HCT116 (cell line): ENCODE results near the gene MUC20. TPM values are rescaled to one million over a fixed set of nuclear protein-coding genes. Genes with fewer than 3 reads are reported as not detected.
"Not testable (repeated sequence)": the region's sequence is repeated elsewhere in the genome, so short reads cannot be mapped to it uniquely, and the experiment has no call there.

ENCODE experiments used
- ATAC-seq: fragments of 200-7000 bp; cut with Tn5 transposase; 2 replicates; pipeline ENCODE4 v1.9.1; 2020; ENCODE audit warnings: mild to moderate bottlenecking, moderate library complexity
- BruUV-seq: library from RNA; stranded (reverse); fragments of 400-500 nt; replicated peaks from 2 replicates; lab custom pipeline; 2021; lab: Mats Ljungman, UMichigan
- CTCF ChIA-PET: fragments of 300-600 bp; sonication (Branson Sonifier 250); formaldehyde crosslinking; loops from one replicate; lab custom pipeline; 2021; ENCODE audit warnings: antibody characterized with exemption; lab: Charles Lee
- POLR2A ChIA-PET: fragments of 300-600, 350-600 bp; sonication (Branson Sonifier 250); formaldehyde crosslinking; loops from one replicate; lab custom pipeline; 2021; ENCODE audit warnings: antibody characterized with exemption; lab: Charles Lee
- RAD21 ChIA-PET, 2 experiments: fragments of 300-600 bp; sonication (Branson Sonifier 250); formaldehyde crosslinking; loops; one replicate each; lab custom pipeline; 2023; ENCODE audit warnings: low total read pairs in 2 of 2; ENCODE audit not compliant: uncharacterized antibody in 2 of 2, unreplicated experiment in 2 of 2, low non-redundant PET in 1 of 2; lab: Charles Lee
- DNase-seq: peaks from one replicate; pipeline ENCODE4 v3.0.0-alpha.2; 2010; ENCODE audit warnings: low read depth, low spot score
- H2AFZ ChIP-seq: fragments of 200-600 bp; shearing (Covaris generic), sonication (generic); 2 replicates; pipeline ENCODE4 v1.6.1; 2017; ENCODE audit warnings: low read depth, mixed run types, mixed read lengths, antibody characterized with exemption, low read length; ENCODE audit not compliant: poor library complexity, severe bottlenecking
- H3K27ac ChIP-seq: 2 replicates; pipeline ENCODE4 v1.5.1; 2012; ENCODE audit warnings: low read depth, low read length
- H3K27me3 ChIP-seq: fragments of 200-600 bp; sonication (generic); 2 replicates; pipeline ENCODE4 v1.6.1; 2016; ENCODE audit warnings: mixed run types, low read length, mixed read lengths; ENCODE audit not compliant: insufficient read depth
- H3K36me3 ChIP-seq, 2 experiments: fragments of 200-500 bp in 1 of 2; fragments of 200-600 bp in 1 of 2; sonication (Bioruptor generic) in 1 of 2; sonication (generic) in 1 of 2; 2 replicates each; pipeline versions ENCODE4 v1.5.1 to v1.6.1; 2014 to 2016; ENCODE audit warnings: low read length in 2 of 2, inconsistent platforms in 1 of 2, mixed read lengths in 1 of 2, mixed run types in 1 of 2; ENCODE audit not compliant: insufficient read depth in 2 of 2, control insufficient read depth in 1 of 2
- H3K4me1 ChIP-seq, 2 experiments: fragments of 200-600 bp in 1 of 2; sonication (generic) in 1 of 2; 2 replicates each; pipeline versions ENCODE4 v1.5.1 to v1.6.1; 2012 to 2017; ENCODE audit warnings: low read length in 2 of 2, inconsistent platforms in 1 of 2, mild to moderate bottlenecking in 1 of 2, mixed read lengths in 1 of 2, mixed run types in 1 of 2, moderate library complexity in 1 of 2; ENCODE audit not compliant: insufficient read depth in 2 of 2, control insufficient read depth in 1 of 2
- H3K4me2 ChIP-seq: fragments of 200-600 bp; sonication (generic); 2 replicates; pipeline ENCODE4 v1.6.1; 2017; ENCODE audit warnings: mixed run types, low read length, mixed read lengths
- H3K4me3 ChIP-seq, 2 experiments: fragments of 200-600 bp in 1 of 2; sonication (generic) in 1 of 2; replicated peaks in 1 of 2; 2 replicates each; pipeline ENCODE4 v1.5.1; 2011 to 2016; ENCODE audit warnings: low read length in 2 of 2, control low read depth in 1 of 2, low read depth in 1 of 2, mild to moderate bottlenecking in 1 of 2, mixed read lengths in 1 of 2, mixed run types in 1 of 2
- H3K79me2 ChIP-seq: fragments of 200-600 bp; sonication (generic); 2 replicates; pipeline ENCODE4 v1.6.1; 2017; ENCODE audit warnings: mild to moderate bottlenecking, mixed run types, low read length, moderate library complexity, mixed read lengths; ENCODE audit not compliant: insufficient read depth
- H3K9ac ChIP-seq: fragments of 200-600 bp; sonication (generic); 2 replicates; pipeline ENCODE4 v1.6.1; 2016; ENCODE audit warnings: low read length, mixed read lengths
- H3K9me2 ChIP-seq: fragments of 200-600 bp; sonication (generic), shearing (Covaris generic); 2 replicates; pipeline ENCODE4 v1.6.1; 2017; ENCODE audit warnings: mixed run types, mild to moderate bottlenecking, moderate library complexity; ENCODE audit not compliant: insufficient read depth
- H3K9me3 ChIP-seq, 2 experiments: fragments of 200-500 bp in 1 of 2; fragments of 200-600 bp in 1 of 2; sonication (Bioruptor generic) in 1 of 2; sonication (generic) in 1 of 2; 2 replicates each; pipeline ENCODE4 v1.6.1; 2014 to 2017; ENCODE audit warnings: low read length in 2 of 2, mixed read lengths in 2 of 2, inconsistent platforms in 1 of 2, low read depth in 1 of 2, mild to moderate bottlenecking in 1 of 2, mixed run types in 1 of 2, moderate library complexity in 1 of 2; ENCODE audit not compliant: control insufficient read depth in 1 of 2, insufficient read depth in 1 of 2
- H4K20me1 ChIP-seq: fragments of 200-600 bp; sonication (generic), shearing (Covaris generic); 2 replicates; pipeline ENCODE4 v1.6.1; 2017; ENCODE audit warnings: mixed run types, mild to moderate bottlenecking, moderate library complexity; ENCODE audit not compliant: insufficient read depth
- intact Hi-C: fragments of 100-400 bp; cut with micrococcal nuclease; formaldehyde crosslinking; loops from 2 replicates; pipeline ENCODE4 v1.10.0; 2022
- total RNA-seq: library from RNA; stranded (reverse); gene quantifications from one replicate; pipeline ENCODE4 v1.2.1, GENCODE V29; 2021; ENCODE audit not compliant: unreplicated experiment

The MUC20 gene
- total RNA-seq, 1 experiment from 2014 or later = 2.4 TPM

GRCh38 chr3:195678391-195679015, 42.3 kb upstream of the MUC20 start:
- intact Hi-C loops = loop anchor here (10.0 kb wide), 1 partner anchor 296 kb away; no protein-coding TSS in a partner anchor
- H3K9me2 ChIP-seq, ATAC-seq, CTCF ChIA-PET, H3K9me3 ChIP-seq, H2AFZ ChIP-seq, RAD21 ChIA-PET, BruUV-seq, H3K4me1 ChIP-seq, H4K20me1 ChIP-seq, H3K4me3 ChIP-seq, H3K79me2 ChIP-seq, H3K27me3 ChIP-seq, DNase-seq, H3K27ac ChIP-seq, H3K9ac ChIP-seq, POLR2A ChIA-PET, H3K4me2 ChIP-seq: not testable (repeated sequence)
- H3K36me3 ChIP-seq = peaks cover 15 to 16% of the 10 kb centered on the region in 2 experiments; a peak in 3 of 4 replicates

GRCh38 chr3:195680690-195681089, 40.1 kb upstream of the MUC20 start:
- H3K4me3 ChIP-seq, intact Hi-C loops, H3K79me2 ChIP-seq, H3K4me1 ChIP-seq, H3K4me2 ChIP-seq, POLR2A ChIA-PET, H4K20me1 ChIP-seq, H3K27me3 ChIP-seq, RAD21 ChIA-PET, H3K9me2 ChIP-seq, ATAC-seq, H3K9ac ChIP-seq, H3K9me3 ChIP-seq, BruUV-seq, H2AFZ ChIP-seq, CTCF ChIA-PET, DNase-seq, H3K27ac ChIP-seq: not testable (repeated sequence)
- peaks cover 14% of the 10 kb centered on the region in 2 experiments; a peak in 3 of 4 replicates for H3K36me3 ChIP-seq

GRCh38 chr3:195681458-195682103, 39.2 kb upstream of the MUC20 start:
- DNase-seq, H3K9me2 ChIP-seq, ATAC-seq, H3K79me2 ChIP-seq, RAD21 ChIA-PET, H4K20me1 ChIP-seq, intact Hi-C loops, H3K9me3 ChIP-seq, H3K4me2 ChIP-seq, H3K9ac ChIP-seq, CTCF ChIA-PET, H3K27me3 ChIP-seq, BruUV-seq, H3K4me1 ChIP-seq, H2AFZ ChIP-seq, H3K4me3 ChIP-seq, H3K27ac ChIP-seq, POLR2A ChIA-PET: not testable (repeated sequence)
- peaks cover 14 to 22% of the 10 kb centered on the region in 2 experiments for H3K36me3 ChIP-seq

- DNase-seq, H3K27ac ChIP-seq, RAD21 ChIA-PET, H3K4me2 ChIP-seq, POLR2A ChIA-PET, H3K9ac ChIP-seq, H3K79me2 ChIP-seq, H3K9me2 ChIP-seq, ATAC-seq, H3K27me3 ChIP-seq, H3K9me3 ChIP-seq, H2AFZ ChIP-seq, H3K4me1 ChIP-seq, intact Hi-C loops, H3K4me3 ChIP-seq, H4K20me1 ChIP-seq, BruUV-seq, CTCF ChIA-PET: not testable (repeated sequence)
- H3K36me3 ChIP-seq = peaks cover 14 to 22% of the 10 kb centered on the region in 2 experiments
These were observed 38.6 kb upstream of the MUC20 start for GRCh38 chr3:195682104-195682742.
